NB4 (cell line): ENCODE results near the gene TMOD1.

Source experiments
- CTCF ChIP-seq: IDR thresholded peaks from one replicate; pipeline ENCODE4 v1.5.1; 2012; ENCODE audit warnings: low read depth, low read length
- MAX ChIP-seq: IDR thresholded peaks from 2 replicates; pipeline ENCODE4 v1.6.1; 2011; ENCODE audit warnings: low read depth, low read length
- MYC ChIP-seq: IDR thresholded peaks from 2 replicates; pipeline ENCODE4 v1.6.1; 2011; ENCODE audit warnings: low read depth, low read length
- POLR2A ChIP-seq: IDR thresholded peaks from 2 replicates; pipeline ENCODE4 v1.6.1; 2011; ENCODE audit warnings: mild to moderate bottlenecking; ENCODE audit not compliant: insufficient read length; ENCODE audit errors: extremely low read depth

- TF ChIP-seq CTCF (no peak), POLR2A (no peak), MAX (no peak), MYC (no peak)
Measured at GRCh38 chr9:97534961-97535594, 33.6 kb downstream of the TMOD1 start.
